LoVo (cell line): ENCODE measurements around the gene TTC17.
A peak's percentile ranks its signal among the peaks of the same experiment; 100 is the strongest.
"Not testable (repeated sequence)": the region's sequence is repeated elsewhere in the genome, so short reads cannot be mapped to it uniquely, and the experiment has no call there.

ENCODE experiments used
- DNase-seq: peaks from one replicate; pipeline ENCODE4 v3.0.0-alpha.2; 2016; ENCODE audit warnings: low spot score

The TTC17 gene

DNA sequence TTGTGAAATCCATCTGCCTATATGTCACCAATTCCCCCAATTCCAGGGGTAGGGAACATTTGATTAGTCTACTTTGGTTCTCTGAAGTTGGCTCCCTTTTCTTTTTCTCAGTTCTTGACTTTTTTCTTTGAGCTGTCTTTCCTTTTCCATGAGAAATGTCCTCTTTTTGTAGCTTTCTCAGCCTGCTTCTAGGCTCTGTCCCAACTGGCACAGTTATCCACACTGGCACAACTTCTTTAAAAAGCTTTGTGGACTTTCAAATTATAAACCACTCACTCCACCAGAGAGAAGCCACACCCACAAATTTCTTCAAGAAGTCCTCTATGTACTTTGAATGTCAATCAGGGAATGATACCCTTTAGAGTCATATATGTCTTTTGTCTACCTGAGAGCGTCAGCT lies 100.5 kb downstream of the TTC17 start:
- DNase-seq, result no peak

DNA sequence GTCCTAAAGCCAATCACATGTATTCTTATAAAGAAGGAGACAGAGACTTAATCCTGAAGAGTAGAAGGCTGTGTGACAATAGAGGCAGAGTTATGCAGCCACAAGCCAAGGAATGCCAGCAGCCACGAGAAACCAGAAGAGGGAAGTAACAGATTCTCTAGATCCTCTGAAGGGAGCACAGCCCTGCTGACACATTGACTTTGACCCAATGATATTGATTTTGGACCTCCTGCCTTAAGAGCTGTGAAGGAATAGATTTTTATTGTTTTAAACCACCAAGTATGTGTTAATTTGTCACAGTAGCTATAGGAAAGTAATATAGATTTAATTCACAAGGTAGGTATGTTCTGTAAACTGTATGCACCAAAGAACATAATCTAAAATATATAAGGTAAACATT lies 103.6 kb downstream of the TTC17 start:
- no peak for DNase-seq

DNA sequence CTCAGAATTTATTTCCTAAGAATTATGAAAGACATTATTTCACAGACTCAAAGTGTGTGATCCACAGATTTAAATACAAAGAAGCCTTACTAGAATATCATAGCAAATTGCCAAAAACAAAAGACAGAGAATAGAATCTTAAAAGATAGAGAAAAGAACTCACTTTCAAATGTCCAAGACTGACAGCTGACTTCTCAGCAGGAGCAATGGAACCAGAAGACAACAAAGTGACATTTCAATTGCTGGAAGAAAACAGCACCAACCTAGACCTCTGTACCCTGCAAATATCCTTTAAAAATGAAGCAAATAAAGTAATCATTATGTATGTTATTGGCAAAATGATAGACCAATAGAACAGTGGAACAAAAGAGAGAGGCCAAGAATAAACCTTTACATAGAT lies 109.2 kb downstream of the TTC17 start:
- no peak for DNase-seq

DNA sequence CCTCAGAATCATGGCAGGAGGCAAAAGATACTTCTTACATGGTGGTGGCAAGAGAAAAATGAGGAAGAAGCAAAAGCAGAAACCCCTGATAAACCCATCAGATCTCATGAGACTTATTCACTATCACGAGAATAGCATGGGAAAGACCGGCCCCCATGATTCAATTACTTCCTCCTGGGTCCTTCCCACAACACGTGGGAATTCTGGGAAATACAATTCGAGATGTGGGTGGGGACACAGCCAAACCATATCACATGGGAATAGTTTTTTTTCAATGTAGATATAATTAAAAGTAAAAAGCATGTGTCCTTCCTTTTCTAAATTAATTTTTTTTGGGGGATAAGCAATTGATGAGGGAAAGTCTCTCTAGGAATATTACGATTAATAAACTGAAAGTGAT lies 118.8 kb downstream of the TTC17 start:
- DNase-seq, result not testable (repeated sequence)

DNA sequence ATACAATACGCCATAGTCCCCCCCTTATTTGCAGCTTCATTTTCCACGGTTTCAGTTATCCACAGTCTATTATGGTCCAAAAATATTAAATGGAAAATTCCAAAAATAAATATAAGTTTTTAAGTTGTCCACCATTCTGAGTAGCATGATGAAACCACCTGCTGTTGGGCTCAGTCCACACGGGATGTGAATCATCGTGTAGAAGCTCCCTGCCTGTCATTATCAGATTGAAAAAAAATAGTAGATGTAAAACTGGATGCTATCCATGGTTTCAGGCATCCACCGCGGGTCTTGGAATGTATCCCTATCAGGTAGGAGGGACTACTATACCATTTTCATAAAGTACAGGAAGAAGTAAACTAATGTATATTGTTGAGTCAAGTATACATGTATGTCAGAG lies 127.4 kb downstream of the TTC17 start:
- no peak for DNase-seq

DNA sequence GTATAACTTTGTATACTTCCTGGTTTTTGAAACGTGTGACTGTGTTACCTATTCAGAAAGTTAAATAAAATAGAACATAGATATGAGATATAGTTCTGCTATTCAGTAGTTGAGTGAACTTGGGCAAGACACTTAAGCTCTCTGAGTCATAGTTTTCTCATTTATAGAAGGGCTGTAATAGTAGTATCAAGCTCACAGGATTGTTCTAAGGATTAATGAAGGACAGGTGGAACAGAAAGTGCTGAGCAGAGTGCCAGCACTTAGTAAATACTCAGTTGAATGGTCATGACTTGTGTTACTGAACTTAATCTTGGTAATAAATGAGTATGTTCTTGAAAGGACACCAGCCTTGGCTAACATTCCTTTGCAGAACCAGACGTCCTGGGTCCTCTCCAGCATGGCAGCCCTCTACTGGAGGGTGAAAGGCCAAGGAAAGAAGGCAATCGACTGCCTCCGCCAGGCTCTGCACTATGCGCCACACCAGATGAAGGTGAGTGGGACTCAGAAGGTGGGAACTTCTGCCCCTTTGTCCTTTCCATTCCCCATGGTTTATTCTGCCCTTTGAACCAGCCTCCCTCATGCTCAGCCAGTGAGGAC lies 131.2 kb downstream of the TTC17 start:
- DNase-seq, result no peak

DNA sequence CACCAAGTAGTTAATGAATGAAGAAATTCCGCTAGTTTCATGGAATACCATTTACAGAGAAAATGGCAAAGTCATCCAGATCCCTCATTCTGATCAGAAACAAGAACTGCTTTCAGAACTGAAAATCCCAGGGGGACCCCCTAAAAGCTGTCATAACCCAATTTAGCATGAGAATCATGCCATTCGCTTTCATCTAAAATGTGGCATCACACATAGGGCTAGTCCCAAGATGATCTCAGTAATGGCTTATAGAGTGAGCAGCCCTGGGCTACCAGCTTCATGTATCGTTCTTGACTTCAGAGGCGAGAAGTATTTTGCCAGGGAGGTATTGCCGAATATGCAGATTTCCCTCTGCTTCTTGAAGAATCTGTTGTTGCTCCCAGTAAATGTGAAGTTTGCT lies 134.0 kb downstream of the TTC17 start:
- DNase-seq, result no peak

DNA sequence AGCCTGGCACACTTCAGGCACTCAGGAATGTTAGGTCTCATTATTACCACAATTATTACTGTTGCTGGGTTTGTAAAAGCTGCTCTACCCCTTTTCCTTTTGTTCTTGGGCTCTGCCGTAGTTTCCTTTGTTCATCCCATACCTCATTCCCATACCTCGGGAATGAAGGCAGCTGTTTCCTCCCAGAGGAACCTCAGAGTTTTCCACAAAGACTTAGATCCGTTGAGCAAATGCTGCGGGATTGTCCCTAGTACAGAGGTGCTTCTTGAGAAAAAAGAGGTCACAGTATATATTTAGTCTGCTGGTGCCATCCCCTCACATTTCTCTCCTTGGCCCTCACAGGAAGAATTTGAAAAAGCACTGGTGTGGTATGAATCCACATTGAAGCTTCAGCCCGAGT lies 134.7 kb downstream of the TTC17 start:
- no peak for DNase-seq

DNA sequence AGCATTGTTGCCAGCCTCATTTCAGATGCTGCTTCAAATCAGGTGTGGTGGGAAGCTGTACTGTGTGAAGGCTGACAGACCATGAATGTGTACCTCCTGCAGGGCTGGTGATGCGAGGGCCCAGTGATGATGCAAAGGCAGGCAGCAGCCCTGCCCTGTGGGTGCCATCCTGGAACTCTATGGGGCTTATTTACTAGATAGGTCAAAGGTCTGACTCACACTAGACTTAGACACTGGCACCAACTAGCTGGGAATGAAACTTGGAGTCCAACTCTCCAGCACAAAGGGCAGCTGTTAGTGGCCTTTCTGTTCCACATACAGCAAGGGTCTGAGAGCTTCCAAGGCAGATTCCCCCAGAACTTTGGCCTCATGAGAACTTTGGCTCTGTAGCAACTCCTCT lies 138.4 kb downstream of the TTC17 start:
- no peak for DNase-seq

DNA sequence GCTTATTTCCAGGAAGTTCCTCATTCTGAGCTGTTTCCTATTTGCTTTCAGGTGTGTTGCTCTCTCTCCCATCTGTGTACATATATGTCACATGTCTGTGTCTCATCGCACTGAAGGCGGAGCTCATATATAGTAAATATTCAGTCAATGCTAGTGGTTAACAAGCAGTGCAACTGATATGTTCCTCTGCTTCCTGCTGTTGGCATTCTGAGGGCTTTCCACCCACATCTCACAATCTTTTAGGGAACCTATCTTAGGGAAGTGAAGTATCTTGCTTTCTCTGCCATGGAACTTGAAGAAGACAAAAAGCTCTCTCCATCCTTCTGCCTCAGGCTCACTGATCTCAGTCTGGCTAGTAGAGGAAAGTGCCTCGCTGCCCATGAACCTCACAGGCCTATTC lies 139.8 kb downstream of the TTC17 start:
- DNase-seq, result no peak

DNA sequence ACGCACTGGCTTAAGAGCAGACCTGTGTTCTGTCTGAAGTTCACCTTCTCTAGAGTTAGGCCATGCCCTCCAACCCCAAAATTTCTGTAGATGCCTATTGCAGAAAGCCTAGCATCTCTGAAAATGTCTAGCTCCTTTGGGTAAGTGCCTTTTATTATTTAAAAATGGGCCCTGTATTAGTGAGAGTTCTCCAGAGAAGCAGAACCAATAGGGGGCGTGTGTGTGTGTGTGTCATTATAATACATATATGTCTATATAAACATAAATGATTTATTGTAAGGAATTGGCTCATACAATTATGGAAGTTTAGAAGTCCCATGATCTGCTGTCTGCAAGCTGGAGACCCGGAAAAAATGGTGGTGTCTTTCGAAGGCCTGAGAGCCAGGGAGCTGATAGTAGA lies 144.7 kb downstream of the TTC17 start:
- DNase-seq, result no peak

DNA sequence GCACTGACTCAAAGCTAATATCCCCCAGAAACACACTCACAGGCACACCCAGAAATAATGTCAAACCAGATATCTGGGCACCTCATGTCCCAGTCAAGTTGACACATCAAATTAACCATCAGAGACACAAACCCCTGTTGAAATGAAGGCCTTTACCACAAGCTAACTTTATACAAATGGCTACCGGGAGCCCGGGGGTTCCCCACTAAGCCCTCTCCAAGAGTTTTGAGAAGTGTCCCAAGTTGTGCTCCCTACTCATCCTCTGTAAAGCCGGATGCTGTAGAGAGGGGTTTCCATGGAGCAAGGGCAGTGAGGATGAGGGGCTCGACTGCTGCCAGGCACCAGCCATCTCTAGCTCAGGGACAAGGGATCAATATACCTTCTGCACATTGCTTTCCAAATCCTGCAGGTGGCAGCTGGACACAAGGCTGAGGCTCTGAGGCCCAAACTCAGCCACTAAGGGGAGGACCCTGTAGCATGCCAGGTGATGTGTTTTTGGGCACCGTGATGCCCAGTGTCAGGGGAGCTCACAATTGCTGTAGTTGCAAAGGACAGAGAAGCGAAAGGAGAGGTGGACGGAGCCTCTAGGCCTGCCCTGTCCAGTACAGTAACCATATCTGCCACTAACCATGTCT lies 145.7 kb downstream of the TTC17 start:
- DNase-seq, result no peak

DNA sequence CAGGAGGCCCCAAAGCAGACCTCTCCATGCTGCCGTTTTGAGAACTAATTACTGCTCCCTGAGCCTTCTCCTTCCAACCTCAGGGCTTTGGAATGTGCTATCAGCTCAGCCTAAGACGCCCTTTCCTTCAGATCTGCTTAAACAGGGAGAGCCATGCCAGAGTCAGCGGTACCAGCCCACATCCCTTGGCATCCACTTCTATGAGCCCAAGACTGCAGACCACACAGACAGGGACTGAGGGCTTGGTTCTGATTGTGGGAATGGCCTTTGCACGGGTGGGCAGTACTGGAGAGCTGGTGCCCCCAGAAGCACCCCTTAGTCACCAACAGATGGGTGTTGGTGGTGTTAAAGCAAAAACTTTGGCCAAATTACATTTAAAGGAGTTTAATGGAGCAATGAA lies 146.5 kb downstream of the TTC17 start:
- DNase-seq, result no peak

DNA sequence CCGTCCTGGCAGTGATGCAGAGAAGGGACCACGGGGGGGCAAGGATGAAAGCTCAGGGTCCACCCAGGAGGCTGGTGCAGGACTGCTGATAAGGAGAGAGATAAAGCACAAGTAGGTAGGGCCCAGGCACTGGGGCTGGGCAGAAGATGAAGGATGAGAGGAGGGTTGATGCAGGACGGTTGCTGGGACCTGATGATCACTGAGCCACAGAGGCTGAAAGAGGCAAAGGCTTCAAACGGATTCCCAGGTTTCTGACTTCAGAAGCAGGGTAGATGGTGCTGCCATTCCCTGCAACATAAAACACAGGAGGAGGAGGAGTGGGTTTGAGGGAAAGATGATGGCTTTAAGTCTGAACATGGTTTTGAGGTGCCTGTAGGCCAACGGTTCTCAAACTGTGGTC lies 148.5 kb downstream of the TTC17 start:
- DNase-seq, result no peak

DNA sequence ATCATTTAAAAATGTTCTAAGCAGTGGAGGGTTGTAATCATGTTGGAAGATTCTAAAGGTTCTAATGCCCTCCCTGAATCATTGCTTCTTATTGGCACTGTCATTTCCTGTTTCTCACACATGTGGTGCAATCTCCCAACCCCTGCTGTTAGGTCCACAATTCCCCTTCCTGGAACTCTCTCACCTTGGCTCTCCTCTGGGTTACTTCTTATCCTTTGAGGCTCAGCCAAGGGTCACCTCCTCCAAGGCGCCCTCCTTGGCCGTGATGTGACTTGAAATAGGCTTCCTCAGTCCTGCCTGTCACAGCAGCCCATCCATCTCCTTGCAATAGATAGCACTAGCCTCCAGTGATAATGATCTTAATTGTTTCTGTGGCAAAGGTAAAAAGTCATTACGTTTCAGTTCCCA lies 149.8 kb downstream of the TTC17 start:
- DNase-seq, result peak; percentile 44

DNA sequence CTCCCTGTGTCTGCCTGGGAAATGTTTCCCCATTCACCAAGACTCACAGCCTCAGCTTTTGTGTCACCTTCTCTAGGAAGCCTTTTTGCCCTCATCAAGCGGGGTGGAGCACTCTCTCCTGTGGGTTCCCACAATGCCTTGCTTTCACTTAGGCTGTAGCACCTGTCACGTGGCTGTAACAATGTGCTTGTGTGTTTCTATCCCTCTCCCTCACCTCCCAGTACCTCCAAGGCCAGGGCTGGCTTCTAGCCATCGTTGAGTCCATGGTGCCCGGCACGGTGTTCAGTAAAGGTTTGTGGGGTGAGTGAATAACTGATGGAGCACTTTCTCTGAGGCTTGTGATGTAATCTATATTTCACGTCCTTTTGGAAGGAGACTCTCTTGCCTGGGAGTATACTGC lies 153.2 kb downstream of the TTC17 start:
- no peak for DNase-seq

DNA sequence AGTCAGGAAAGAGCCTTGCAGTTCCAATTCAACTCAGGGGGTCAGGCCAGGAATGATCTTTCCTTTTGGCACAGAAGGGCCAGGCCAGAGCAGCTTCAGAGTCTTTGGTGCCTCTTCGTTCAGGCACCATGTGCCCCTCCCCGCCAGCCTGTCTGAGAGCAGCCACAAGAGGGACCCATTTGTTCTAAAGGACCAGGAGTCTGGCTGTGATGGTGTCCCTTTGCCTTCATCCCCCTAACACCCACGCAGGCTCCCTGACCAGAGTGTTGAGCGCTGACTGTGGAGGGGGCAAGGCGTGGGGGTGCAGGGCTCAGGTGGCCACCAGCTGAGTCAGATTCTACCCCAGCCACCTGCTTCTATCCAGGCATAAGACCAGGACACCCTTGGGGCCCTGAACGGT lies 156.4 kb downstream of the TTC17 start:
- no peak for DNase-seq

DNA sequence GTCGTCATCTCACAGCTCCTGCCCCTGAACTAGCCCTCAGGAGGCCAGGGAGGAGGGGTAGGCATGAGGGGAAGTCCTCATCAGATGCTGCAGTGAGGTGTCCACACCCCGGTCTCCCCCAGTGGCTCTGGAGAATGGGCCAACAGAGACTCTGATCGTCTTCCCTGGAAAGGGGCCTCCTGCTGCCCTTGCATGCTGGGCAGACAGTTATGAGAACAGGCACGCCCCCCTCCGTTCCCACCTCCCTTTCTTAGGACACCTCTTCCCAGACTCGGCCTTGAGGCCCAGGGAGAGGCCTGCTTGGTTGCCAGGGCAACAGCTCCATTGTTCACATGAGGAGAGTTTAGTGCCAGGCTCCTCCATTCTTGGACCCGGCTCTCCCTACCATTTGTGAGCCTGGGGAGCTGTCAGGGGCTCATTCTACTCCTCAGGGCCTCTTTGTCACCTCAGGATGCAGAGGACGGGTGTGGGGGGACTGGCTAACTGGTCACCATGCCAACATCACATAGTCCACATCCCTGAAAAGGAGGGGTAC lies 157.7 kb downstream of the TTC17 start:
- DNase-seq, result no peak

DNA sequence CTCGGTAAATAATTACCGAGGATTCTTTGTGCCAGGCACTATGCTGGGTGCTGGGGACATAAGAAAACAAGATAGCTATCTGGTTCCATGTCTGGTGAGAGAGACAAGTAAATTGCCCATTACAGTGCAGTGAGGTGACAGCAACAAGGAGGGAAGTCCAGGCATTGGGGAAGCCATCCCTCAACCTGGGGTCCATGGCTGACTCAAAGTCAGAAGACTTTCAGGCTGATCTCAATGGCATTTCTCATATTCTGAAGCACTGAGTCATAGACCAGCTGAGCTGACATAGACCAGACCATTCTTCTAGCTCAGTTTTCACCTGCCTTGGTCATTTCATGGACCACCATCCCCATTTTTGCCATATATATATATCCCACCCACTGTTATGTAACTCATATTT lies 158.8 kb downstream of the TTC17 start:
- DNase-seq, result no peak

DNA sequence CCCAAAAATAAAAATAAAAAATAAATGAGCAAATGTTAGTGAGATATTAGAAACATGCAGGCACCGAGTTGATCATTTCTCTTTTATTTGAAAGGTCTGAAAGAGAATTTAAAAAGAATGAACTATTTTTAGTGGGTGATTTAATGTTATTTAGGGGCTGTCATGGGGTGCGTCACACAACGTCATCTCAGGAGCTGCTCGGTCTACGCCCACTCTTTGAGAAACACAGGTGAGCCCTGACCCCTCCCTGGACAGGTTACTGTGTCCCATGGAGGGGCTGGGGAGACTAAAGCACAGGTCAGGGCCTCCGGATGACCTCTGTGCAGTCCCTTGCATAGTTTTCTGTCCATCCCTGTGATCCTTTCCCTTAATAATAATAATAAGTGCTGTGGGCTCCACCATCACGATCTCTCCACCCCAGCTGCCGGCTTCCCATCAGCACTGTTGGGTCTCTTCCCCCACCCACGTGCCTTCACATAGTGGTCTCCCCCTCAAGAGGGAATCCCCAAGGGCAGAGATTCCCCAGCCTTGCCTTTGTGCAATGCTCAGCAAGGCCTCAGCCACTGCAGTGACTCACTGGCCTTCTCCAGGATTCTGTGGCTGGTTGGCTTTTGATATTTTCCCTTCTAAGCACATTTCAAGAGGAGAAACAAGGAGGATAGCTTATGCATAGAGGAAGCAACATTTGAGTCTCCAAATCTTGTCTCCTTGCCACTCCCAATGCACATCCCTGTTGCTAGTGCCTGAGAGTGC lies 159.9 kb downstream of the TTC17 start:
- DNase-seq, result no peak

DNA sequence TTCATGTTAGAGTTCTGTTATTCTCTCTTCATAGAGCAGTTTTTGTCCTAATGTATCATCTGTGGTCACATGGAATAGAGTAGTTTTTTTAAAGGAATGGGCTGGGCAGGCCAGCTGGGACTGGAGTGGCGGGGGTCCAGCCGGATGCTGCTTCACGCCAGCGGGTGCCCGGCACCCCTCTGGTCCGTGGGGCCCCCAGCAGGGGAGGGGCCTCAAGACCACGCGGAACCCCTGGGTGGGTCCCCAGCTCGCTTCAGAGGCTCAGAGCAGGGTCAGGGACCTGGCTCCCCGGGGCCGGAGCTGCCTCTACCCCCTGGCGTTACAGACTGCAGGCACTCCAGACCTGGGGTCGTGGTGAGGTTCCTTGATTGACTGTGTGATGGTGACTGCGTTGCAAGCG lies 162.8 kb downstream of the TTC17 start:
- DNase-seq, result no peak

DNA sequence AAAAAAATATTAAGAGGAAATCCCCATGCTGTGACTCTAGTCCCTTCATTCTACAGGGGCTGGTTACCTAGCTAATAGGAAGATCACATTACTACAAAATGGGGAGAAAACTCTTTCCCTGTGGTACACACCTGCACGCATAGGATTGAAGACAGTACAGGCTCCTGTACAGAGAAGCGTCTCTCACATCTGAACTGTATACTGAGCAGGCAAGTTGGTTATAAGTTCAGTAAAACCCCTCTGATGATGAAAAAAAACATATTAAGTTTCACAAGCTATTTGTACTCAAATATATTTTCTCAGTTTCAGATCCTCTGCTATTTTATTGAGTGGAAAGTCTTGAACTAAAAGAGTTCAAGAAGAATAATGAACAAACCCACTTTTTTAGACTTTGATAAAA lies 164.9 kb downstream of the TTC17 start:
- DNase-seq, result no peak

DNA sequence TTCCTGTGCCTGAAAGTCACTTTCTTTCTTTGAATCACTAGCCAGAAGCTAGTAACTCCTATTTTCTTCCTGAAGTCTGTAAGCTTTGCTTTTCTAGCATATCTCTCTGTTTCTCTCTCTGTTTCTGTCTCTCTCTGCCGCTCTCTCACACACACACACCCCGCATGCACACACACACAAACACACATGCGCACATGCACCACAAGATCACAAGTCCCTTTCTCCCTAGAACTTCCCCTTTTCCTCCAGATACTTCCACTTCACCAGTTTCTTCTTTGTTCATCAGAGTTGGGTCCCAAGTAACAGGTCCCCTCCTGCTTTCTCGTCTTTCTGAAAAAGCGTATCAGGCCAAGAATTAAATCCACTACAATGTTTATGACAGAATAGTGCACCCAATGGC lies 173.3 kb downstream of the TTC17 start:
- DNase-seq, result no peak
